NCI-H1694 treated with DMSO at 0.1 percent for 48 hours (cell line): Measurements from ENCODE around the gene CYP1A2.
"Not testable (repeated sequence)": the region's sequence is repeated elsewhere in the genome, so short reads cannot be mapped to it uniquely, and the experiment has no call there.

Experiments
- DNase-seq: peaks from one replicate; lab custom pipeline; 2025; lab: John Stamatoyannopoulos, UW

Gene CYP1A2

GRCh38 chr15:74738239-74738638 lies 10.4 kb upstream of the CYP1A2 start:
- DNase-seq, result not testable (repeated sequence)

- DNase-seq, result no peak
Measured at GRCh38 chr15:74742422-74742821, 6.2 kb upstream of the CYP1A2 start.

GRCh38 chr15:74746389-74746788 lies 2.3 kb upstream of the CYP1A2 start:
- DNase-seq, result no peak

GRCh38 chr15:74749832-74750231 lies 1.2 kb downstream of the CYP1A2 start:
- no peak for DNase-seq

GRCh38 chr15:74750751-74751150 lies 2.1 kb downstream of the CYP1A2 start:
- no peak for DNase-seq

GRCh38 chr15:74752011-74752410 lies 3.4 kb downstream of the CYP1A2 start:
- no peak for DNase-seq

- no peak for DNase-seq
Measured at GRCh38 chr15:74752531-74752930, 3.9 kb downstream of the CYP1A2 start.

- DNase-seq, result no peak
Measured at GRCh38 chr15:74754593-74755215, 6.1 kb downstream of the CYP1A2 start.

- no peak for DNase-seq
Measured at GRCh38 chr15:74758736-74759135, 10.1 kb downstream of the CYP1A2 start.

- DNase-seq, result no peak
Measured at GRCh38 chr15:74762791-74763150, 14.1 kb downstream of the CYP1A2 start.

- DNase-seq, result no peak
Measured at GRCh38 chr15:74763416-74763815, 14.8 kb downstream of the CYP1A2 start.

GRCh38 chr15:74767167-74768098 lies 18.8 kb downstream of the CYP1A2 start:
- no peak for DNase-seq

GRCh38 chr15:74768099-74768770 lies 19.6 kb downstream of the CYP1A2 start:
- no peak for DNase-seq

- DNase-seq, result peak; percentile 51
Measured at GRCh38 chr15:74768771-74769342, 20.2 kb downstream of the CYP1A2 start.

- DNase-seq, result no peak
Measured at GRCh38 chr15:74769463-74770025, 20.9 kb downstream of the CYP1A2 start.

GRCh38 chr15:74770211-74770903 lies 21.7 kb downstream of the CYP1A2 start:
- DNase-seq, result no peak

- no peak for DNase-seq
Measured at GRCh38 chr15:74773329-74773728, 24.7 kb downstream of the CYP1A2 start.

GRCh38 chr15:74773731-74774252 lies 25.1 kb downstream of the CYP1A2 start:
- no peak for DNase-seq

- DNase-seq, result no peak
Measured at GRCh38 chr15:74775132-74775562, 26.5 kb downstream of the CYP1A2 start.

- DNase-seq, result no peak
Measured at GRCh38 chr15:74775894-74776293, 27.2 kb downstream of the CYP1A2 start.
